Left lung (tissue), 10 donors: Measurements from ENCODE around the gene CAPZA3. TPM values are rescaled to one million over a fixed set of nuclear protein-coding genes. Genes with fewer than 3 reads are reported as not detected.

Experiments
- ATAC-seq: fragments of 200-7000 bp; cut with Tn5 transposase; one replicate; pipeline ENCODE4 v1.9.1; 2020; ENCODE audit warnings: moderate library complexity
- DNase-seq, 4 donors: peaks; one replicate each; pipeline ENCODE4 v3.0.0-alpha.2; 2013 to 2020
- H3K27ac ChIP-seq, 2 donors: fragments of 200-600 bp; sonication (generic) in 1 of 2; one replicate each; pipeline versions ENCODE4 v1.5.0 to v1.8.0; 2020 to 2021
- H3K27me3 ChIP-seq, 2 donors: fragments of 200-600 bp; sonication (generic) in 1 of 2; one replicate each; pipeline versions ENCODE4 v1.5.0 to v1.8.0; 2020 to 2021
- H3K36me3 ChIP-seq, 2 donors: fragments of 200-600 bp; sonication (generic) in 1 of 2; one replicate each; pipeline versions ENCODE4 v1.5.0 to v1.8.0; 2020 to 2021
- H3K4me1 ChIP-seq, 2 donors: fragments of 200-600 bp; one replicate each; pipeline ENCODE4 v1.8.0; 2021
- H3K4me3 ChIP-seq, 2 donors: fragments of 200-600 bp; sonication (generic) in 1 of 2; one replicate each; pipeline versions ENCODE4 v1.5.0 to v1.8.0; 2020 to 2021; ENCODE audit warnings: mild to moderate bottlenecking in 1 of 2
- H3K9me3 ChIP-seq, 2 donors: fragments of 200-600 bp; sonication (generic) in 1 of 2; one replicate each; pipeline versions ENCODE4 v1.5.0 to v1.8.0; 2020 to 2021
- CTCF ChIP-seq, 2 donors: fragments of 200-600 bp; sonication (generic) in 1 of 2; IDR thresholded peaks; one replicate each; pipeline versions ENCODE4 v1.5.0 to v1.8.0; 2021; ENCODE audit warnings: antibody characterized with exemption in 2 of 2
- intact Hi-C, 2 donors: fragments of 100-400 bp; cut with DNase I; formaldehyde crosslinking; loops; one replicate each; pipeline versions ENCODE4 v1.11.2 to v1.14.2; 2022
- polyA plus RNA-seq, 6 donors: library from polyadenylated mRNA; unstranded; fragments of 120-200 nt; gene quantifications; one replicate each; pipeline ENCODE4 v1.2.1, GENCODE V29; 2013; ENCODE audit not compliant: insufficient read length in 6 of 6
- total RNA-seq, 2 donors: library from RNA; stranded (reverse); fragmentation: NEBNext Ultra II Directional; extraction: Animal tissue kit (Norgen Biotek cat#: 25700); gene quantifications; one replicate each; pipeline ENCODE4 v1.2.1, GENCODE V29; 2021
- donor health status: DM: no; HTN: yes; CAD: no.
- donor health status: DM: no; HTN: no; CAD: no.

The CAPZA3 gene
- total and polyA plus RNA-seq, 8 donors, result 0.46 to 2.1 (median 1.3) TPM; not detected in 2

GRCh38 chr12:18718462-18718861 is 19.5 kb upstream of the CAPZA3 start:
- Histone ChIP-seq H3K27me3 (no peaks in the 10 kb centered on the region), H3K27ac (no peak overlapping the region), H3K36me3 (no peaks in the 10 kb centered on the region), H3K9me3 (no peaks in the 10 kb centered on the region), H3K4me3 (no peak overlapping the region), H3K4me1 (no peaks in the 10 kb centered on the region)
- ATAC-seq (no peak), DNase-seq (no peak)
- TF ChIP-seq CTCF (IDR thresholded peaks at IDR 0.05), result no peak
- intact Hi-C loops, result no loop called here

- H3K9me3 ChIP-seq, result no peaks in the 10 kb centered on the region
- H3K27me3 ChIP-seq, result no peaks in the 10 kb centered on the region
- no peaks in the 10 kb centered on the region for H3K36me3 ChIP-seq
- no peak overlapping the region for H3K4me3 ChIP-seq
- TF ChIP-seq CTCF (IDR thresholded peaks at IDR 0.05), result no peak
- H3K4me1 ChIP-seq, result no peaks in the 10 kb centered on the region
- no peak overlapping the region for H3K27ac ChIP-seq
- DNase-seq (no peak), ATAC-seq (no peak)
- intact Hi-C loops, result no loop called here
These were observed 17.9 kb upstream of the CAPZA3 start for GRCh38 chr12:18719922-18720510.

- DNase-seq, result no peak
- H3K27me3 ChIP-seq, result no peaks in the 10 kb centered on the region
- H3K4me3 ChIP-seq, result no peak overlapping the region
- H3K4me1 ChIP-seq, result no peaks in the 10 kb centered on the region
- TF ChIP-seq CTCF (IDR thresholded peaks at IDR 0.05), result no peak
- intact Hi-C loops, result no loop called here
- H3K36me3 ChIP-seq, result no peaks in the 10 kb centered on the region
- H3K9me3 ChIP-seq, result no peaks in the 10 kb centered on the region
- H3K27ac ChIP-seq, result no peak overlapping the region
- no peak for ATAC-seq
These were observed 17.2 kb upstream of the CAPZA3 start for GRCh38 chr12:18720690-18721089.

- DNase-seq, result no peak
- H3K36me3 ChIP-seq, result no peaks in the 10 kb centered on the region
- no peak overlapping the region for H3K4me3 ChIP-seq
- no peaks in the 10 kb centered on the region for H3K4me1 ChIP-seq
- no peak for ATAC-seq
- intact Hi-C loops, result no loop called here
- no peak overlapping the region for H3K27ac ChIP-seq
- H3K27me3 ChIP-seq, result no peaks in the 10 kb centered on the region
- no peak for TF ChIP-seq CTCF (IDR thresholded peaks at IDR 0.05)
- H3K9me3 ChIP-seq, result no peaks in the 10 kb centered on the region
These were observed 16.5 kb upstream of the CAPZA3 start for GRCh38 chr12:18721452-18721851.

GRCh38 chr12:18723752-18724151 is 14.2 kb upstream of the CAPZA3 start:
- ATAC-seq, result peak; percentile 94
- intact Hi-C loops, result no loop called here
- no peak for DNase-seq
- Histone ChIP-seq H3K27me3 (no peaks in the 10 kb centered on the region), H3K9me3 (no peaks in the 10 kb centered on the region), H3K36me3 (no peaks in the 10 kb centered on the region), H3K4me1 (no peaks in the 10 kb centered on the region), H3K27ac (no peak overlapping the region), H3K4me3 (no peak overlapping the region)
- TF ChIP-seq CTCF (IDR thresholded peaks at IDR 0.05), result no peak
